ENCODE results near the gene ZNF480.
A peak's percentile ranks its signal among the peaks of the same experiment; 100 is the strongest.
"Not testable (repeated sequence)": the region's sequence is repeated elsewhere in the genome, so short reads cannot be mapped to it uniquely, and the experiment has no call there.

The ZNF480 gene

GRCh38 chr19:52296773-52297600 is at the start of gene ZNF480:
Gene ZNF480, plus strand, starts transcription at chr19:52297169. Its CDS starts 3,244 bp downstream, at chr19:52300413.
- peak; percentile 18 for DNase-seq

- DNase-seq = peak; percentile 18
Observed at GRCh38 chr19:52248241-52248640, 48.7 kb upstream of the ZNF480 start.

GRCh38 chr19:52258426-52258825 is 38.5 kb upstream of the ZNF480 start:
- no peak for DNase-seq

- not testable (repeated sequence) for DNase-seq
Observed at GRCh38 chr19:52265556-52265955, 31.4 kb upstream of the ZNF480 start.

GRCh38 chr19:52269338-52270261 is 27.4 kb upstream of the ZNF480 start, which contains the start of gene ZNF766:
Gene ZNF766, plus strand, starts transcription at chr19:52269587. Its CDS starts 27 bp downstream, at chr19:52269614.
- DNase-seq = peak; percentile 93

- no peak for DNase-seq
Observed at GRCh38 chr19:52270266-52270885, 26.6 kb upstream of the ZNF480 start.

- no peak for DNase-seq
Observed at GRCh38 chr19:52273301-52273700, 23.7 kb upstream of the ZNF480 start.

- DNase-seq = no peak
Observed at GRCh38 chr19:52274191-52274590, 22.8 kb upstream of the ZNF480 start.

GRCh38 chr19:52275988-52276387 is 21.0 kb upstream of the ZNF480 start:
- DNase-seq = no peak

GRCh38 chr19:52277471-52277870 is 19.5 kb upstream of the ZNF480 start:
- DNase-seq = no peak

GRCh38 chr19:52286256-52286655 is 10.7 kb upstream of the ZNF480 start:
- DNase-seq = no peak

- DNase-seq = no peak
Observed at GRCh38 chr19:52291781-52292180, 5.2 kb upstream of the ZNF480 start.

- not testable (repeated sequence) for DNase-seq
Observed at GRCh38 chr19:52292946-52293345, 4.0 kb upstream of the ZNF480 start.

GRCh38 chr19:52296400-52296772 is 583 bp upstream of the ZNF480 start:
- DNase-seq = no peak

- no peak for DNase-seq
Observed at GRCh38 chr19:52297601-52298364, 814 bp downstream of the ZNF480 start.

GRCh38 chr19:52307275-52307674 is 10.3 kb downstream of the ZNF480 start:
- DNase-seq = no peak

- no peak for DNase-seq
Observed at GRCh38 chr19:52322429-52322828, 25.5 kb downstream of the ZNF480 start.

GRCh38 chr19:52331757-52332156 is 34.8 kb downstream of the ZNF480 start:
- no peak for DNase-seq

GRCh38 chr19:52335768-52336116 is 38.8 kb downstream of the ZNF480 start:
- no peak for DNase-seq

GRCh38 chr19:52336117-52336790 is 39.3 kb downstream of the ZNF480 start, which contains the start of gene ZNF610:
Gene ZNF610, plus strand, starts transcription at chr19:52336243. Its CDS starts 12,930 bp downstream, at chr19:52349173.
- DNase-seq = peak; percentile 71

GRCh38 chr19:52336791-52337381 is 39.9 kb downstream of the ZNF480 start:
- no peak for DNase-seq

Measured in NCI-H1436 treated with DMSO at 0.1 percent for 48 hours (cell line).